HepG2 (cell line): ENCODE measurements around the gene HOXA4. TPM values are rescaled to one million over a fixed set of nuclear protein-coding genes. Genes with fewer than 3 reads are reported as not detected.

Experiments used
- ATAC-seq: fragments of 200-7000 bp; cut with Tn5 transposase; 3 replicates; pipeline ENCODE4 v1.9.1; 2020; ENCODE audit warnings: mild to moderate bottlenecking, moderate library complexity
- BruUV-seq: library from RNA; stranded (reverse); fragments of 400-500 nt; replicated peaks from 2 replicates; lab custom pipeline; 2021; lab: Mats Ljungman, UMichigan
- CTCF ChIA-PET: fragments of 300-600 bp; formaldehyde crosslinking; extraction: SDS; loops from one replicate; lab custom pipeline; 2021; ENCODE audit warnings: low total read pairs, inconsistent platforms, low intra/inter-chr PET ratio; lab: Yijun Ruan, JAX
- POLR2A ChIA-PET: fragments of 350-600 bp; sonication (Branson Sonifier 250); formaldehyde crosslinking; loops from one replicate; lab custom pipeline; 2020; ENCODE audit warnings: antibody characterized with exemption, inconsistent platforms; lab: Yijun Ruan, JAX
- DNase-seq: peaks from one replicate; pipeline ENCODE4 v3.0.0-alpha.2; 2015; ENCODE audit warnings: low spot score
- FAIRE-seq: peaks from 3 replicates; lab custom pipeline; 2011; peaks lifted over from hg19 to GRCh38; lab: Jason Lieb, UNC
- H2AFZ ChIP-seq: one replicate; pipeline ENCODE4 v1.6.1; 2011; ENCODE audit warnings: low read length, inconsistent platforms
- H3K27ac ChIP-seq: fragments of 300-600 bp; 3 replicates; pipeline ENCODE4 v1.8.0; 2011; ENCODE audit warnings: mixed run types, mild to moderate bottlenecking, mixed read lengths, low read length, inconsistent platforms; ENCODE audit not compliant: insufficient read depth; ENCODE audit errors: extremely low read length
- H3K27me3 ChIP-seq, 2 experiments: fragments of 200-600 bp in 1 of 2; 2 replicates in 1 of 2; 3 replicates in 1 of 2; pipeline versions ENCODE4 v1.6.0 to v1.8.0; 2011; ENCODE audit warnings: low read length in 2 of 2, mild to moderate bottlenecking in 2 of 2, moderate library complexity in 2 of 2, inconsistent platforms in 1 of 2; ENCODE audit not compliant: insufficient read depth in 2 of 2, control insufficient read depth in 1 of 2
- H3K36me3 ChIP-seq, 2 experiments: fragments of 200-600 bp in 1 of 2; replicated peaks in 1 of 2; 2 replicates in 1 of 2; 3 replicates in 1 of 2; pipeline versions ENCODE4 v1.5.1 to v1.8.0; 2011; ENCODE audit warnings: low read length in 2 of 2, inconsistent platforms in 1 of 2; ENCODE audit not compliant: insufficient read depth in 2 of 2, control insufficient read depth in 1 of 2
- H3K4me1 ChIP-seq: 2 replicates; pipeline ENCODE4 v1.5.1; 2012; ENCODE audit warnings: low read length, inconsistent platforms; ENCODE audit not compliant: insufficient read depth
- H3K4me2 ChIP-seq: 2 replicates; pipeline ENCODE4 v1.6.0; 2011; ENCODE audit warnings: low read depth, low read length, inconsistent platforms
- H3K4me3 ChIP-seq, 3 experiments: fragments of 200-600 bp in 1 of 3; sonication (generic), shearing (Covaris generic) in 1 of 3; replicated peaks in 1 of 3; 2 replicates each; pipeline ENCODE4 v1.5.1; 2011 to 2016; ENCODE audit warnings: low read length in 3 of 3, inconsistent platforms in 2 of 3, low read depth in 2 of 3, mild to moderate bottlenecking in 2 of 3, control low read depth in 1 of 3, mixed read lengths in 1 of 3; ENCODE audit not compliant: insufficient read depth in 1 of 3
- H3K79me2 ChIP-seq: one replicate; pipeline ENCODE4 v1.6.1; 2011; ENCODE audit warnings: low read length, inconsistent platforms; ENCODE audit not compliant: insufficient read depth
- H3K9ac ChIP-seq: 2 replicates; pipeline ENCODE4 v1.6.0; 2011; ENCODE audit warnings: mild to moderate bottlenecking, low read depth, low read length, inconsistent platforms; ENCODE audit not compliant: insufficient read depth
- H3K9me3 ChIP-seq: 2 replicates; pipeline ENCODE4 v1.5.1; 2012; ENCODE audit warnings: mild to moderate bottlenecking, low read length
- H4K20me1 ChIP-seq: 2 replicates; pipeline ENCODE4 v1.6.0; 2011; ENCODE audit warnings: inconsistent platforms, mild to moderate bottlenecking, low read length, moderate library complexity; ENCODE audit not compliant: insufficient read depth
- PREB ChIP-seq: sonication (generic); formaldehyde crosslinking; IDR thresholded peaks from 2 replicates; pipeline ENCODE4 v1.4.0; 2020; ENCODE audit warnings: missing genetic modification reagents
- SP1 ChIP-seq, 2 experiments: fragments of 450-650 bp in 1 of 2; sonication (generic) in 1 of 2; formaldehyde crosslinking in 1 of 2; IDR thresholded peaks; 2 replicates each; pipeline versions ENCODE4 v1.4.0 to v1.6.1; 2016 to 2020; ENCODE audit warnings: missing genetic modification reagents in 1 of 2
- ZFY ChIP-seq: sonication (generic); formaldehyde crosslinking; IDR thresholded peaks from 2 replicates; pipeline ENCODE4 v1.4.0; 2020; ENCODE audit warnings: missing genetic modification reagents
- ZNF407 ChIP-seq: sonication (generic); formaldehyde crosslinking; IDR thresholded peaks from one replicate; pipeline ENCODE4 v1.5.1; 2020; ENCODE audit warnings: mild to moderate bottlenecking, missing genetic modification reagents; ENCODE audit errors: not compliant biosample characterization
- ZNF510 ChIP-seq: sonication (generic); formaldehyde crosslinking; IDR thresholded peaks from 2 replicates; pipeline ENCODE4 v1.4.0; 2020; ENCODE audit warnings: low read depth, mild to moderate bottlenecking, missing genetic modification reagents
- ZNF720 ChIP-seq: sonication (generic); formaldehyde crosslinking; IDR thresholded peaks from 2 replicates; pipeline ENCODE4 v1.4.0; 2020; ENCODE audit warnings: missing genetic modification reagents
- ZNF784 ChIP-seq: sonication (generic); formaldehyde crosslinking; IDR thresholded peaks from 2 replicates; pipeline ENCODE4 v1.5.1; 2020; ENCODE audit warnings: missing genetic modification reagents, mild to moderate bottlenecking, borderline replicate concordance
- WGBS: methylation state at CpG from one replicate; pipeline ENCODE4 v1.1.6; 2017; ENCODE audit warnings: low lambda C conversion rate; 5-methylcytosine and 5-hydroxymethylcytosine counted together
- in situ Hi-C: cut with HindIII; loops from 2 replicates; pipeline ENCODE4 v1.10.0; 2017; ENCODE audit warnings: low pct_unique_long_range_greater_than_20kb; ENCODE audit not compliant: extremely low pct_ligation_motif_present
- intact Hi-C: fragments of 100-400 bp; cut with micrococcal nuclease; formaldehyde crosslinking; loops from one replicate; pipeline ENCODE4 v1.10.0; 2022; ENCODE audit not compliant: unreplicated experiment
- polyA plus RNA-seq, 8 experiments: library from polyadenylated mRNA; depleted of rRNA in 3 of 8; stranded (reverse) in 7 of 8; unstranded in 1 of 8; fragments of >200 nt; fragmentation: Illumina TruSeq in 4 of 8; extraction: Trizol in 4 of 8; gene quantifications; 2 replicates each; pipeline versions ENCODE4 v1.2.1 to v1.2.3, GENCODE V29; 2011 to 2016; ENCODE audit warnings: low read depth in 4 of 8, missing spikeins in 1 of 8, mixed read lengths in 1 of 8; ENCODE audit not compliant: insufficient read depth in 1 of 8
- total RNA-seq, 5 experiments: library from RNA; depleted of rRNA; stranded (reverse); fragments of >200 nt; fragmentation: Illumina TruSeq; extraction: Trizol; gene quantifications; 2 replicates each; pipeline ENCODE4 v1.2.3, GENCODE V29; 2016; ENCODE audit warnings: low read depth in 1 of 5

Gene HOXA4
- total and polyA plus RNA-seq, 2 of the 13 experiments (the other 11 are each of a cell fraction or from before 2014, with no cell fraction given) = 2.4 to 5.4 TPM

GRCh38 chr7:27179030-27179429 lies 48.5 kb upstream of the HOXA4 start:
- BruUV-seq = no TSS peak
- TF ChIP-seq PREB (CRISPR knock-in tag) (no peak), ZNF784 (CRISPR knock-in tag) (no peak), ZFY (CRISPR knock-in tag) (no peak), ZNF407 (no peak), ZNF510 (CRISPR knock-in tag) (no peak), ZNF720 (CRISPR knock-in tag) (no peak), SP1 (IDR thresholded peaks at IDR 0.05) (no peak), SP1 (CRISPR knock-in tag; IDR thresholded peaks at IDR 0.05) (no peak)
- no peak for FAIRE-seq
- Histone ChIP-seq H3K79me2 (no peaks in the 10 kb centered on the region), H3K9me3 (no peaks in the 10 kb centered on the region), H3K4me2 (peak overlapping the region; percentile 83), H4K20me1 (no peaks in the 10 kb centered on the region), H3K4me1 (peaks cover 28% of the 10 kb centered on the region), H3K27me3 (peaks cover 12 to 85% of the 10 kb centered on the region in 2 experiments), H3K27ac (no peak overlapping the region), H3K4me3 (no peak overlapping the region), H3K9ac (peak overlapping the region; percentile 17; the same call in 1 of the 2 replicates), H2AFZ (no peak overlapping the region), H3K36me3 (no peaks in the 10 kb centered on the region)
- POLR2A ChIA-PET = no interaction called here
- intact Hi-C loops (no loop called here), in situ Hi-C loops (no loop called here)
- CTCF ChIA-PET = no interaction called here
- DNase-seq = no peak
- WGBS = 75% methylated on average over 14 of the region's 14 CpGs
- ATAC-seq = no peak
